GM19397 (cell line): ENCODE data around the gene HINFP.
A peak's percentile ranks its signal among the peaks of the same experiment; 100 is the strongest.
"Not testable (repeated sequence)": the region's sequence is repeated elsewhere in the genome, so short reads cannot be mapped to it uniquely, and the experiment has no call there.

ENCODE experiments used
- ATAC-seq: cut with Tn5 transposase; IDR thresholded peaks from one replicate; pipeline ENCODE4 v1.9.1; 2021; ENCODE audit warnings: mild to moderate bottlenecking, moderate library complexity; ENCODE audit not compliant: unreplicated experiment

HINFP gene

GRCh38 chr11:119154178-119154577, 32.8 kb downstream of the HINFP start:
- ATAC-seq: no peak

GRCh38 chr11:119155733-119156492, 34.5 kb downstream of the HINFP start:
- no peak for ATAC-seq

DNA sequence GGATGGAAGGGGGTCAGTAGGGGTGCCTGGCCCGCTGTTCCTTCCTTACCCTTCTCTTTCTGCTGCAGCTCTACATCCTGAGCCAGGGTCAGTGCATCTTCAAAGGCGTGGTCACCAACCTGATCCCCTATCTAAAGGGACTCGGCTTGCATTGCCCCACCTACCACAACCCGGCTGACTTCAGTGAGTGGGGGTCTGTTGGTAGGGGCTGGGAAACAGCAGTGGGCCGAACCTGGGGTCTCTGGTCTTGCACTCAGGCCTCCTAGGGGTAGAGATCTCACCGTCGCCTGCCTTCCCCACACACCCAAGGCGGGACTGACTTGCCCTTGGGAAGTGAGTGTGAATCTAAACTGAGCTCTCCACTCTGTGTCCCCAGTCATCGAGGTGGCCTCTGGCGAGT, 35.1 kb downstream of the HINFP start:
- ATAC-seq: no peak

DNA sequence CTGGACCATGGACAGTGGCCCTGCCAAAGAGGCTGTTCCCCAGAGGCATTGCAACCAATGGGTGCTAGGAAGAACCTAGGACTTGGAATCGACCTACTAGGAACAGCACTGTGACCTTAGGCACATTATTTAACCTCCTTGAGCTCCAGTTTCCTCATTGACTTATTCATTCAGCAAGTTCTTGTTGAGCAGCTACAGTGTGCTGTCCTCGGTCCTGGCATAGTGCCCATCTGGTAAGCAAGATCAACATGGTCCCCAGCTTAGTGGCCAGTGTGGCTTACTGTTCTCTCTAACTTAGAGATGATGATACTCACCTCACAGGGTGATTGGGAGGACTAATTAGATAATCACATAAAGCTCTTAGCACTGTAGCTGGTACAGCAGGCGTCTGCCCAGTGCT, 35.7 kb downstream of the HINFP start:
- ATAC-seq: no peak

GRCh38 chr11:119158467-119158866, 37.1 kb downstream of the HINFP start:
- ATAC-seq: no peak

GRCh38 chr11:119160151-119160550, 38.8 kb downstream of the HINFP start:
- ATAC-seq: no peak

GRCh38 chr11:119161871-119162270, 40.5 kb downstream of the HINFP start:
- ATAC-seq: no peak

- ATAC-seq: no peak
Measured at GRCh38 chr11:119166368-119167076, 45.1 kb downstream of the HINFP start.

DNA sequence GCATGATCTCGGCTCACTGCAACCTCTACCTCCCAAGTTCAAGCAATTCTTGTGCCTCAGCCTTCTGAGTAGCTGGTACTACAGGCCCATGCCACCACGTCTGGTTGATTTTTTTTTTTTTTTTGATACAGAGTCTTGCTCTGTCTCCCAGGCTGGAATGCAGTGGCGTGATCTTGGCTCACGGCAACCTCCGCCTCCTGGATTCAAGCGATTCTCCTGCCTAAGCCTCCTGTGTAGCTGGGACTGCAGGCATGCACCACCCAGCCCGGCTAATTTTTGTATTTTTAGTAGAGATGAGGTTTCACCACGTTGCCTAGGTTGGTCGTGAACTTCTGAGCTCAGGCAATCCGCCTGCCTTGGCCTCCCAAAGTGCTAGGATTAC, 45.7 kb downstream of the HINFP start:
- not testable (repeated sequence) for ATAC-seq

DNA sequence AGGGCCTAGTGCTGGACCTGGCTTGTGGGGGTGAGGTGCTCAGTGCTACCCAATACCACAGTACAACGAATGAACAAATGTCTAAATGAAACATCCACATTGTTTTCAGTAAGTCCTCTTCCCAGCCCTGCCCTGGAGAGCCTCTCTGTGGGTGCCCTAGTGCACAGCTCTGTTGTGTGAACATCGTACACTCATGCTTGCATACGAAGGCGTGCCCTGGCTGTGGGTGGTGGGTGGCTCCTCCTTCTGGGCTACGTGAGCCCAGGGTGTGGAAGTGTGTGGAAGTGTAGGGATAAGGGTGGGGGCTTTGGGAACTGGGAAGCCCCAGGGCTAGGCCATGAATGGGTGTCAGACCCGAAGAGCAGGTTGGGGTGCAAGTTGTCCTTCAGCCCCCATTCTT, 46.6 kb downstream of the HINFP start:
- ATAC-seq: no peak

- peak; percentile 92 for ATAC-seq
Measured at GRCh38 chr11:119168471-119169281, 47.3 kb downstream of the HINFP start, which contains the start of gene NLRX1. Gene NLRX1 (plus strand): TSS chr11:119168725. CDS start chr11:119171404, 2,679 bp downstream.

GRCh38 chr11:119169282-119169719, 47.9 kb downstream of the HINFP start:
- peak; percentile 9 for ATAC-seq

DNA sequence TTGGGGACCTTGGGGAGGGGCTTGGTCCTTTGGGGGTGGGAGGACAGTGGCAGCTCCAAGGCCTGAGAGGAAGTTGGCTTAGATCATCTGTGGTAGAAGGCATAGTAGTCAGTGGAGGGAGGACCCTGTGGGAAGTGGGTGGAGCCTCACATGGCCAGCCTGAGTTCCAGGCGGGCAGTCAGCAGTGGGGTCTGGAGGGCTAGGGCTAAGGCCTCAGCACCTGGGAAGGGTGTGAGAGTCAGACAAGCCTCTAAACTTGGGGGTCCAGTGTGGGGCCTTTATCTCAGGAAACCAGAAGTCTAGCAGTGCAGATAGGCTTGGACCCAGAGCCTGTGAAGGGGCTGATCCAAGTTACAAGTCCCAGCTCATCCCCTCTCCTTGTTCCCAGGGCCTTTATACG, 51.1 kb downstream of the HINFP start:
- no peak for ATAC-seq

GRCh38 chr11:119173453-119173852, 52.1 kb downstream of the HINFP start:
- ATAC-seq: no peak

DNA sequence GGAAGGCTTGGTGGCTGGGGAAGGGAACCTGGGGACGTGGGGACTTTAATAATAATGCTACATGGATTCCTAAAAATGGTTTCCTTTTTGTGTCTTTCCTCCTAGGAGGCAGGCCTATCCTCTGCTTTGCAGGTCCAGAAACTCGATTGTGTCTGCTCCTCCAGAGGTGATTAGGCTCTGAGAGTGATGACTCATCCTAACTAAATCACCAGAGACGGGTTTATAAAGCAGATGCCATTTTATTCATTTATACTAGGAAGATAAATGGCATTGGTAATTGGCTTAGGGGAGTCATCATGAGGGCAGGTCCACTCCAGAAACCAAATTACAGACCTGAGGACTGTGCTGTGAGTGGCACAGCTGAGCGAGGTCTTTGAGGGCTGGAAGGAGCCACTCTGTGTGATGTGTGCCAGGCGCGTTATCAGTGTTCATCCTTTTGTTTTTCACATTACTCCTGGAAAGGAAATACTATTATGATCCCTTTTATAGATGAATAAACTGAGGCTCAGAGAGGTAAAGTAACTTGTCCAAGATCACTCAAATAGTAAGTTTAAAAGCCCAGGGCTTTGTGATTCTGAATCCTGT, 54.2 kb downstream of the HINFP start:
- no peak for ATAC-seq

GRCh38 chr11:119178166-119178680, 56.8 kb downstream of the HINFP start:
- no peak for ATAC-seq

DNA sequence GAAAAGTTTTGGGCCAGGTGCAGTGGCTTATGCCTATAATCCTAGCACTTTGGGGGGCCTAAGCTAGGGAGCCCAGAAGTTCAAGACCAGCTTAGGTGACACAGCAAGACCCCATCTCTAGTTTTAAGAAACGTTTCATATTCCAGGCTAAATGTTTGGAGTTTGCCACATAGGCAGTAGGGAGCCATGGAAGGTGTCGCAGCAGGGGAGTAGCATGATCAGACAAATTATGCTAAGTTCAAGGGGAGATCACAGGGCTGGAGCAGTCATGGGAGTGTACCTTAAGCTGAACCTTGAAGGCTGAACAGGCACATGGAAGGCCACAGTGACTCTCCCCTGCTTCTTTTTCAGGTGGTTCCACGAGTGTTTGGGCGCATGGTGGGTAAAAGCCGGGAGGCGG, 58.0 kb downstream of the HINFP start:
- no peak for ATAC-seq

DNA sequence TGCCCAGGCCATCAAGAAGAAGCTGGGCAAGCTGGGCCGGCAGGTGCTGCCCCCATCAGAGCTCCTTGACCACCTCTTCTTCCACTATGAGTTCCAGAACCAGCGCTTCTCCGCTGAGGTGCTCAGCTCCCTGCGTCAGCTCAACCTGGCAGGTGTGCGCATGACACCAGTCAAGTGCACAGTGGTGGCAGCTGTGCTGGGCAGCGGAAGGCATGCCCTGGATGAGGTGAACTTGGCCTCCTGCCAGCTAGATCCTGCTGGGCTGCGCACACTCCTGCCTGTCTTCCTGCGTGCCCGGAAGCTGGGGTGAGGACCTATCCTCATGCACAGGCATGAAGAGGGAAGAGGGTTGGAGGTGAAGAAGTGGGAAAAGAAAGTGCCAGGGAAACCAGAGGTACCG, 58.6 kb downstream of the HINFP start:
- no peak for ATAC-seq

GRCh38 chr11:119180729-119181676, 59.6 kb downstream of the HINFP start:
- no peak for ATAC-seq
